CD14-positive monocyte (primary cell): ENCODE measurements around the gene DLG1. TPM values are rescaled to one million over a fixed set of nuclear protein-coding genes. Genes with fewer than 3 reads are reported as not detected.

Experiments
- DNase-seq, 3 donors: peaks; one replicate each; pipeline ENCODE4 v3.0.0-alpha.2; 2011 to 2022
- H2AFZ ChIP-seq: 2 replicates; pipeline ENCODE4 v1.6.0; 2012; ENCODE audit warnings: mild to moderate bottlenecking, low read depth, low read length, inconsistent platforms; ENCODE audit not compliant: insufficient read depth, poor library complexity, severe bottlenecking
- H3K27ac ChIP-seq, 2 donors: 1 replicate in 1 of 2; 2 replicates in 1 of 2; pipeline ENCODE4 v1.5.1; 2012 to 2013; ENCODE audit warnings: low read length in 2 of 2, control low read depth in 1 of 2, inconsistent platforms in 1 of 2, low read depth in 1 of 2, mild to moderate bottlenecking in 1 of 2
- H3K27me3 ChIP-seq, 2 donors: one replicate each; pipeline versions ENCODE4 v1.6.0 to v1.6.1; 2011 to 2013; ENCODE audit warnings: low read length in 2 of 2; ENCODE audit not compliant: control insufficient read depth in 2 of 2, insufficient read depth in 2 of 2
- H3K36me3 ChIP-seq, 2 donors: replicated peaks in 1 of 2; 1 replicate in 1 of 2; 2 replicates in 1 of 2; pipeline versions ENCODE4 v1.5.1 to v1.6.1; 2012 to 2013; ENCODE audit warnings: low read length in 2 of 2, control low read depth in 1 of 2, inconsistent platforms in 1 of 2, mild to moderate bottlenecking in 1 of 2; ENCODE audit not compliant: insufficient read depth in 2 of 2, control insufficient read depth in 1 of 2
- H3K4me1 ChIP-seq, 2 donors: 1 replicate in 1 of 2; 2 replicates in 1 of 2; pipeline versions ENCODE4 v1.5.1 to v1.6.1; 2012 to 2013; ENCODE audit warnings: low read length in 2 of 2, control low read depth in 1 of 2, inconsistent platforms in 1 of 2, mild to moderate bottlenecking in 1 of 2, moderate library complexity in 1 of 2; ENCODE audit not compliant: insufficient read depth in 2 of 2, control insufficient read depth in 1 of 2
- H3K4me2 ChIP-seq: replicated peaks from 2 replicates; pipeline ENCODE3; 2012; ENCODE audit warnings: low read length, moderate library complexity, mild to moderate bottlenecking; ENCODE audit not compliant: poor library complexity, severe bottlenecking; ENCODE audit errors: extremely low read depth
- H3K4me3 ChIP-seq, 3 experiments: fragments of 200-600 bp in 1 of 3; sonication (generic) in 1 of 3; replicated peaks in 1 of 3; 1 replicate in 2 of 3; 2 replicates in 1 of 3; pipeline ENCODE4 v1.5.1; 2011 to 2013; ENCODE audit warnings: low read length in 3 of 3, mild to moderate bottlenecking in 3 of 3, control low read depth in 2 of 3, low read depth in 2 of 3, inconsistent platforms in 1 of 3, moderate library complexity in 1 of 3
- H3K79me2 ChIP-seq: 2 replicates; pipeline ENCODE4 v1.6.0; 2012; ENCODE audit warnings: mild to moderate bottlenecking, control low read depth, inconsistent platforms, low read length, moderate library complexity; ENCODE audit not compliant: insufficient read depth
- H3K9ac ChIP-seq: 2 replicates; pipeline ENCODE4 v1.6.0; 2017; ENCODE audit warnings: low read length, mild to moderate bottlenecking; ENCODE audit not compliant: insufficient read depth, poor library complexity, severe bottlenecking
- H3K9me3 ChIP-seq, 2 donors: replicated peaks in 1 of 2; 1 replicate in 1 of 2; 2 replicates in 1 of 2; pipeline versions ENCODE4 v1.5.1 to v1.6.1; 2012 to 2013; ENCODE audit warnings: low read length in 2 of 2, control low read depth in 1 of 2; ENCODE audit not compliant: control insufficient read depth in 1 of 2, insufficient read depth in 1 of 2
- H4K20me1 ChIP-seq: 2 replicates; pipeline ENCODE4 v1.6.0; 2012; ENCODE audit warnings: mild to moderate bottlenecking, low read length, control low read depth, moderate library complexity; ENCODE audit not compliant: insufficient read depth
- H3K27ac Mint-ChIP-seq, 7 donors: one replicate each; pipeline ENCODE4 v1.8.0; 2020; ENCODE audit warnings: mild to moderate bottlenecking in 7 of 7, mixed read lengths in 7 of 7, moderate library complexity in 6 of 7, inconsistent platforms in 2 of 7
- H3K27me3 Mint-ChIP-seq, 3 donors: one replicate each; pipeline ENCODE4 v1.8.0; 2021 to 2022; ENCODE audit warnings: low read depth in 3 of 3, mild to moderate bottlenecking in 3 of 3, mixed read lengths in 3 of 3, moderate library complexity in 3 of 3, inconsistent platforms in 1 of 3
- H3K36me3 Mint-ChIP-seq, 2 donors: one replicate each; pipeline ENCODE4 v1.8.0; 2020; ENCODE audit warnings: mixed read lengths in 2 of 2, inconsistent platforms in 1 of 2, mild to moderate bottlenecking in 1 of 2
- H3K4me1 Mint-ChIP-seq: one replicate; pipeline ENCODE4 v1.8.0; 2020; ENCODE audit warnings: mild to moderate bottlenecking, mixed read lengths
- H3K4me3 Mint-ChIP-seq, 2 donors: one replicate each; pipeline ENCODE4 v1.8.0; 2020; ENCODE audit warnings: mild to moderate bottlenecking in 2 of 2, mixed read lengths in 2 of 2, moderate library complexity in 1 of 2
- H3K9me3 Mint-ChIP-seq, 7 donors: one replicate each; pipeline ENCODE4 v1.8.0; 2020 to 2022; ENCODE audit warnings: mixed read lengths in 7 of 7, mild to moderate bottlenecking in 6 of 7, moderate library complexity in 6 of 7, inconsistent platforms in 2 of 7
- CTCF ChIP-seq: fragments of 200-600 bp; IDR thresholded peaks from one replicate; pipeline ENCODE4 v1.8.0; 2022; ENCODE audit warnings: antibody characterized with exemption, mild to moderate bottlenecking
- WGBS: methylation state at CpG from one replicate; pipeline ENCODE4 v1.1.5; 2013; ENCODE audit warnings: missing lambda C conversion rate; ENCODE audit not compliant: insufficient coverage; 5-methylcytosine and 5-hydroxymethylcytosine counted together
- intact Hi-C, 2 donors: fragments of 100-400 bp; cut with micrococcal nuclease; formaldehyde crosslinking; loops; one replicate each; pipeline versions ENCODE4 v1.15.0 to v1.15.1; 2023
- polyA plus RNA-seq, 3 donors: library from polyadenylated mRNA; depleted of rRNA in 1 of 3; unstranded in 2 of 3; stranded (reverse) in 1 of 3; fragments of 300-500 nt in 2 of 3; fragments of >200 nt in 1 of 3; fragmentation: Illumina TruSeq in 2 of 3; gene quantifications; 1 replicate in 2 of 3; 2 replicates in 1 of 3; pipeline ENCODE4 v1.2.3, GENCODE V29; 2012 to 2021

DLG1 gene
- polyA plus RNA-seq, 3 donors = 6.5 to 21.9 (median 10.2) TPM

GRCh38 chr3:197007953-197008352 lies 290.5 kb downstream of the DLG1 start:
- no peak overlapping the region for H3K4me3 Mint-ChIP-seq
- intact Hi-C loops = loop anchor here in 1 of 2 donors (5.0 kb wide), 1 partner anchor 49 kb away; no protein-coding TSS in a partner anchor
- TF ChIP-seq CTCF = no peak
- Histone ChIP-seq H3K27ac (no peak overlapping the region), H4K20me1 (no peaks in the 10 kb centered on the region), H3K9me3 (no peaks in the 10 kb centered on the region), H3K4me2 (no peak overlapping the region), H3K9ac (no peak overlapping the region), H3K27me3 (peaks cover 0 to 7% of the 10 kb centered on the region in 2 donors), H3K79me2 (no peaks in the 10 kb centered on the region), H2AFZ (no peak overlapping the region), H3K4me3 (no peak overlapping the region), H3K4me1 (peaks cover 6 to 10% of the 10 kb centered on the region in 2 donors), H3K36me3 (no peaks in the 10 kb centered on the region)
- peak overlapping the region in 1 of 7 donors; percentile 68 for H3K27ac Mint-ChIP-seq
- peaks cover 6% of the 10 kb centered on the region for H3K4me1 Mint-ChIP-seq
- 86% methylated on average over 8 of the region's 8 CpGs for WGBS
- H3K27me3 Mint-ChIP-seq = peaks cover 5 to 11% (median 10%) of the 10 kb centered on the region in 3 donors
- peaks cover 0 to 4% of the 10 kb centered on the region in 2 donors for H3K36me3 Mint-ChIP-seq
- no peak for DNase-seq
- H3K9me3 Mint-ChIP-seq = no peaks in the 10 kb centered on the region

GRCh38 chr3:197007296-197007940 lies 291.0 kb downstream of the DLG1 start:
- H3K27ac Mint-ChIP-seq = peak overlapping the region in 1 of 7 donors; percentile 68
- peaks cover 5 to 11% (median 10%) of the 10 kb centered on the region in 3 donors for H3K27me3 Mint-ChIP-seq
- Histone ChIP-seq H3K4me2 (no peak overlapping the region), H4K20me1 (no peaks in the 10 kb centered on the region), H3K79me2 (no peaks in the 10 kb centered on the region), H3K4me1 (peaks cover 6 to 13% of the 10 kb centered on the region in 2 donors), H3K9me3 (no peaks in the 10 kb centered on the region), H3K36me3 (no peaks in the 10 kb centered on the region), H3K4me3 (no peak overlapping the region), H2AFZ (no peak overlapping the region), H3K27ac (no peak overlapping the region), H3K9ac (no peak overlapping the region), H3K27me3 (peaks cover 0 to 7% of the 10 kb centered on the region in 2 donors)
- no peak for DNase-seq
- H3K4me1 Mint-ChIP-seq = peaks cover 6% of the 10 kb centered on the region
- no peak overlapping the region for H3K4me3 Mint-ChIP-seq
- TF ChIP-seq CTCF = no peak
- intact Hi-C loops = loop anchor here in 1 of 2 donors (5.0 kb wide), 1 partner anchor 50 kb away; no protein-coding TSS in a partner anchor
- no peaks in the 10 kb centered on the region for H3K9me3 Mint-ChIP-seq
- peaks cover 0 to 4% of the 10 kb centered on the region in 2 donors for H3K36me3 Mint-ChIP-seq
- 100% methylated on average over 3 of the region's 12 CpGs for WGBS
